Measurements from ENCODE around the gene SULT1C2.

DNA sequence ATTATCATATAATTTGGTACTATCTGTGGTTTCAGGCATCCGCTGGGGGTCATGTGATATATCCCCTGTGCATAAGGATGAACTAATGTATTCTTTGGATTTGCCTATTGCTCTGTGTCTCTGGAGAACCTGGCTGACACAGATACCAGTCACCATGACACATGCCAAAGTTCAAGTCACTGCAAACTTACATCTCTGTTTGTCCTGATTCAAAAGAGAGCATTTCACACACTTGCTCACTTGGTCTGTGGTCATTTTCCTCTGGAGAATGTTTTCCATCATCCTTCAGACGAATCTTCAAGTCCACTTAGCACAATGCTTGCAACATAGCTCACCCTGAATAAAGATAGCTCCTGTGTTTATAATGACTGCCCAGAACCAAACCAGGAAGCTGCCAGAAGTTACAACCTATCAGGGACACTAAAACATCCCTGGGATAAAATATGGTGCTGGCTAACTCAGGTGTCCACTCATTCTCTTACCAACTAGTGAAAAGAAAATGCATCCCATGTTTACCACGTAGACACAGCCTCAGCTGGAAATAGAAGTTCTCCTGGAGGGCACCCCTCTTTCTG lies 30.9 kb upstream of the SULT1C2 start:
- no peak for TF ChIP-seq ZNF7 (CRISPR knock-in tag; IDR thresholded peaks at IDR 0.05)
- TF ChIP-seq EP300 (IDR thresholded peaks at IDR 0.05; ENCODE audit: low read depth in 2 of 2, low read length in 2 of 2) = no peak
- TF ChIP-seq EP300 (CRISPR knock-in tag; IDR thresholded peaks at IDR 0.05; ENCODE audit: borderline replicate concordance) = no peak
- no peak for TF ChIP-seq POLR2A (IDR thresholded peaks at IDR 0.05; ENCODE audit: insufficient read depth in 1 of 2, low read depth in 2 of 2, low read length in 2 of 2)
- no peak for TF ChIP-seq ZNF121 (CRISPR knock-in tag; IDR thresholded peaks at IDR 0.05)
